Bronchial epithelial cell (primary cell): ENCODE results near the gene RAB4A. TPM values are rescaled to one million over a fixed set of nuclear protein-coding genes. Genes with fewer than 3 reads are reported as not detected.

Experiments
- DNase-seq: peaks from one replicate; pipeline ENCODE4 v3.0.0-alpha.2; 2010; ENCODE audit warnings: low read depth
- FAIRE-seq: peaks from 2 replicates; lab custom pipeline; 2011; peaks lifted over from hg19 to GRCh38; lab: Jason Lieb, UNC
- H3K27me3 ChIP-seq: 2 replicates; pipeline ENCODE4 v1.5.1; 2011; ENCODE audit warnings: low read length; ENCODE audit not compliant: control insufficient read depth, insufficient read depth
- H3K36me3 ChIP-seq: 2 replicates; pipeline ENCODE4 v1.5.1; 2011; ENCODE audit warnings: low read length; ENCODE audit not compliant: control insufficient read depth, insufficient read depth
- H3K4me3 ChIP-seq: 2 replicates; pipeline ENCODE4 v1.5.1; 2011; ENCODE audit warnings: mild to moderate bottlenecking, low read depth, low read length, control low read depth
- total RNA-seq: library from RNA; depleted of rRNA; stranded (reverse); fragments of >200 nt; gene quantifications from 2 replicates; pipeline ENCODE4 v1.2.1, GENCODE V29; 2014
- TF ChIP-seq, protein P1 (sequence below): IDR thresholded peaks from 2 replicates; pipeline ENCODE4 v1.5.1; 2011; ENCODE audit warnings: mild to moderate bottlenecking, moderate library complexity, low read length, control low read depth, inconsistent platforms; ENCODE audit not compliant: insufficient read depth, severe bottlenecking

Gene RAB4A
- total RNA-seq, 1 donor from 2014 or later: 39.0 TPM

DNA sequence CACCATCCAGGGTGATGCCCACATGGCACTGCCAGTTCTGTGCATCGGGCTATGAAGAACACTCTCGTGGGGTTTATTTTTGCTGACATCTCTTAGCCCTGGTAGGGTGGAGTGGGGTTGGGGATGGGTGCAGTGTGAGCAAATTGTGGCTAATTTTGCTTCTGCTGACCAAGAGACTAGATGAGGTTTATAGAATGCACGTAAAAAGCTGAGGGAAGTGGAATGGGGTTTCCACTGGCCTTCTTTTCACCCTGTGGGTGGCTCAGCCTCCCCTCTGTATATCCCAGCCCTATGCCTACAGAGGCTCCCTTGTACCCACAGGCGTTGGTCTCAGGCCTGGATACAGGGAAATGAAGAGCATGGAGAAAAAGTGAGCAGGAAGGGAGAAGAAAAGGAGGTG is 44.1 kb upstream of the RAB4A start:
- no peaks in the 10 kb centered on the region for H3K36me3 ChIP-seq
- no peaks in the 10 kb centered on the region for H3K27me3 ChIP-seq
- FAIRE-seq: no peak
- DNase-seq: no peak
- TF ChIP-seq, protein P1, sequence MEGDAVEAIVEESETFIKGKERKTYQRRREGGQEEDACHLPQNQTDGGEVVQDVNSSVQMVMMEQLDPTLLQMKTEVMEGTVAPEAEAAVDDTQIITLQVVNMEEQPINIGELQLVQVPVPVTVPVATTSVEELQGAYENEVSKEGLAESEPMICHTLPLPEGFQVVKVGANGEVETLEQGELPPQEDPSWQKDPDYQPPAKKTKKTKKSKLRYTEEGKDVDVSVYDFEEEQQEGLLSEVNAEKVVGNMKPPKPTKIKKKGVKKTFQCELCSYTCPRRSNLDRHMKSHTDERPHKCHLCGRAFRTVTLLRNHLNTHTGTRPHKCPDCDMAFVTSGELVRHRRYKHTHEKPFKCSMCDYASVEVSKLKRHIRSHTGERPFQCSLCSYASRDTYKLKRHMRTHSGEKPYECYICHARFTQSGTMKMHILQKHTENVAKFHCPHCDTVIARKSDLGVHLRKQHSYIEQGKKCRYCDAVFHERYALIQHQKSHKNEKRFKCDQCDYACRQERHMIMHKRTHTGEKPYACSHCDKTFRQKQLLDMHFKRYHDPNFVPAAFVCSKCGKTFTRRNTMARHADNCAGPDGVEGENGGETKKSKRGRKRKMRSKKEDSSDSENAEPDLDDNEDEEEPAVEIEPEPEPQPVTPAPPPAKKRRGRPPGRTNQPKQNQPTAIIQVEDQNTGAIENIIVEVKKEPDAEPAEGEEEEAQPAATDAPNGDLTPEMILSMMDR: no peak
- no peak overlapping the region for H3K4me3 ChIP-seq

- no peak overlapping the region for H3K4me3 ChIP-seq
- H3K27me3 ChIP-seq: no peaks in the 10 kb centered on the region
- FAIRE-seq (no peak), DNase-seq (peak; percentile 46)
- H3K36me3 ChIP-seq: no peaks in the 10 kb centered on the region
- TF ChIP-seq, protein P1: peak; percentile 79
Measured at GRCh38 chr1:229227298-229227919, 43.5 kb upstream of the RAB4A start.

GRCh38 chr1:229228522-229228921 is 42.4 kb upstream of the RAB4A start:
- no peak for FAIRE-seq
- TF ChIP-seq, protein P1: no peak
- DNase-seq: no peak

GRCh38 chr1:229229137-229229720 is 41.7 kb upstream of the RAB4A start:
- no peak overlapping the region for H3K4me3 ChIP-seq
- no peaks in the 10 kb centered on the region for H3K27me3 ChIP-seq
- TF ChIP-seq, protein P1: no peak
- DNase-seq (peak; percentile 90), FAIRE-seq (no peak)
- H3K36me3 ChIP-seq: no peaks in the 10 kb centered on the region

More at GRCh38 chr1:229228522-229228921, 42.4 kb upstream of the RAB4A start:
- Histone ChIP-seq H3K27me3 (no peaks in the 10 kb centered on the region), H3K4me3 (no peak overlapping the region), H3K36me3 (no peaks in the 10 kb centered on the region)

DNA sequence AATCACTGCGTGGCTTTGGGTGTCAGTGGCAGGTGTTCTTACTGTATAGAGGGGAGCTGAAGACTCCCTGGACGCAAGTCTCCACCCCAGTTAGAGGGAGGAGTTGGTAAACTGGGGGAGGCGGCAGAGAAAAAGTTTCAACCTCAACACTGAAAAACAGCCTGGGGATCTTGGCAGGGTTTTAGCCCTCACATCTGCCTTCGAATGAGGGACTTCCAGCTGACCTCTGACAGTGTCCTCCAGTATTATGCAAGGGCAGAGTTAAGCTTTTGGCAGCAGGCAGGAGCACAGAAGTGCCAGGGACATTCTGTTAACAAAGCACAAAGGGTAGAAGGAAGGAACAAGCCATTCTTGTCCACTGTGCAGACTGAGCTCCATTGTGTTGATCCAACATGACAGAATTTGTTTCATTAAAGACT is 41.2 kb upstream of the RAB4A start:
- TF ChIP-seq, protein P1: no peak
- no peak for FAIRE-seq
- no peak overlapping the region for H3K4me3 ChIP-seq
- no peaks in the 10 kb centered on the region for H3K27me3 ChIP-seq
- H3K36me3 ChIP-seq: no peaks in the 10 kb centered on the region
- DNase-seq: no peak
